WTC11 (cell line): ENCODE measurements around the gene PCK2.

Source experiments
- CTCF ChIP-seq: fragments of 200-600 bp; IDR thresholded peaks from 2 replicates; pipeline ENCODE4 v1.8.0; 2022; ENCODE audit warnings: antibody characterized with exemption
- E2F4 ChIP-seq: sonication (generic); formaldehyde crosslinking; IDR thresholded peaks from 2 replicates; pipeline ENCODE4 v1.8.1; 2022; ENCODE audit warnings: low read depth, mild to moderate bottlenecking, moderate library complexity, missing genetic modification reagents, borderline replicate concordance
- IRF2 ChIP-seq: sonication (generic); formaldehyde crosslinking; IDR thresholded peaks from 2 replicates; pipeline ENCODE4 v1.8.0; 2022; ENCODE audit warnings: low read depth, missing genetic modification reagents, borderline replicate concordance
- MAX ChIP-seq: sonication (generic); formaldehyde crosslinking; IDR thresholded peaks from 2 replicates; pipeline ENCODE4 v1.8.0; 2022; ENCODE audit warnings: mild to moderate bottlenecking, missing genetic modification reagents

GRCh38 chr14:24095271-24096068 lies 1.4 kb downstream of the PCK2 start:
- TF ChIP-seq CTCF (no peak), IRF2 (CRISPR knock-in tag) (no peak), MAX (CRISPR knock-in tag) (peak; percentile 92), E2F4 (CRISPR knock-in tag) (no peak)
